ENCODE results near the gene CNTN4.

The CNTN4 gene

GRCh38 chr3:2148561-2149340 lies 50.1 kb downstream of the CNTN4 start:
- Histone ChIP-seq H3K27ac (ENCODE audit: low read length) (no peak overlapping the region), H3K27me3 (ENCODE audit: low read depth, low read length) (no peaks in the 10 kb centered on the region), H3K4me1 (ENCODE audit: low read length) (peaks cover 3% of the 10 kb centered on the region; the same call in 1 of the 2 replicates), H3K4me3 (ENCODE audit: low read length) (no peak overlapping the region), H4K20me1 (ENCODE audit: insufficient read depth, low read length) (no peaks in the 10 kb centered on the region), H3K4me2 (ENCODE audit: low read length) (no peak overlapping the region), H3K79me2 (ENCODE audit: low read length) (no peaks in the 10 kb centered on the region), H2AFZ (ENCODE audit: low read depth, low read length) (no peak overlapping the region), H3K9ac (ENCODE audit: low read length) (no peak overlapping the region), H3K9me3 (ENCODE audit: insufficient read depth, low read length) (no peaks in the 10 kb centered on the region), H3K36me3 (replicated peaks; ENCODE audit: low read depth, low read length) (no peaks in the 10 kb centered on the region)
- no peak for TF ChIP-seq CTCF (IDR thresholded peaks at IDR 0.05; ENCODE audit: low read depth, low read length)
- TF ChIP-seq EZH2phosphoT487 (IDR thresholded peaks at IDR 0.05; ENCODE audit: low read depth), result no peak

DNA sequence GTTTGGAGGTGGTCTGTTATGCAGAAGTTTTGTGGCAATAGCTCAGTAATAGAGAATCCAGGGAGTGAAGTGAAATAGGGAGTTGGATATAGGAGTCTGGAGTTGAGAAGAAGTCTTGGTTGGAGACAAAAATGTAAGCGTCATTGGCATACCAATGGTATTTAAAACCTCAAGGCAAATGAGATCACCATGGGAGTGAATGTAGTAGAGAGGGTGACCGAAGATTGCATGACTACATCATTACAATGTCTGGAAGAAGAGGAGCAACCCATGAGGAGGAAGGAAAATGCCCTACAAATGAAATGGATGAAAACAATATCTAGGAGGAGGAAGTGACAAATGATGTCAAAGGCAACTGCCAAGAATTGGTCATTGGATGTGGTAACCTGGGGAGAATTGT lies 54.4 kb downstream of the CNTN4 start:
- H3K4me2 ChIP-seq (ENCODE audit: low read length), result no peak overlapping the region
- no peak overlapping the region for H3K27ac ChIP-seq (ENCODE audit: low read length)
- peaks cover 31% of the 10 kb centered on the region for H3K4me1 ChIP-seq (ENCODE audit: low read length)
- no peak overlapping the region for H2AFZ ChIP-seq (ENCODE audit: low read depth, low read length)
- no peaks in the 10 kb centered on the region for H4K20me1 ChIP-seq (ENCODE audit: insufficient read depth, low read length)
- no peak overlapping the region for H3K4me3 ChIP-seq (ENCODE audit: low read length)
- H3K36me3 ChIP-seq (replicated peaks; ENCODE audit: low read depth, low read length), result no peaks in the 10 kb centered on the region
- H3K27me3 ChIP-seq (ENCODE audit: low read depth, low read length), result no peaks in the 10 kb centered on the region
- no peaks in the 10 kb centered on the region for H3K79me2 ChIP-seq (ENCODE audit: low read length)
- TF ChIP-seq EZH2phosphoT487 (IDR thresholded peaks at IDR 0.05; ENCODE audit: low read depth) (no peak), CTCF (IDR thresholded peaks at IDR 0.05; ENCODE audit: low read depth, low read length) (no peak)
- no peak overlapping the region for H3K9ac ChIP-seq (ENCODE audit: low read length)
- no peaks in the 10 kb centered on the region for H3K9me3 ChIP-seq (ENCODE audit: insufficient read depth, low read length)

DNA sequence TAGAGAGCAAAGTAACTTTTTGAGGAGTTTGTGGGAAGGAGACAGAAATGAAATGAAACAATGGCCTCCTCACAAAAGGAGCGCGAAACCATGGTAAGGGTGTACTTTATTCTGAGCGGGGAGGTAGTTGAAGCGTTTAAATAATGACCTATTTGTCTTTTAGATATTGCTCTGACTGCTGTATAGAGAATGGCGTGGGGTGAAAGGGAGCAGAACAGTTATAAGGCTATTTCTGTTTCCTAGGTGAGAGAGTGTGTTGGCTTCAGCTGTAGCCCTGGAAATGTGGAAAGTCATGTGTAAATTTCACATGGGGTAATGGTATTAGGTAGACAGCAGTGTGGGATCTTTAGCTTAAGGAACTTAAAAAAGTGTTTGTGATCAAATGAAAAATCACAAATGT lies 54.9 kb downstream of the CNTN4 start:
- TF ChIP-seq EZH2phosphoT487 (IDR thresholded peaks at IDR 0.05; ENCODE audit: low read depth) (no peak), CTCF (IDR thresholded peaks at IDR 0.05; ENCODE audit: low read depth, low read length) (no peak)
- Histone ChIP-seq H3K27ac (ENCODE audit: low read length) (no peak overlapping the region), H2AFZ (ENCODE audit: low read depth, low read length) (no peak overlapping the region), H3K4me3 (ENCODE audit: low read length) (no peak overlapping the region), H3K79me2 (ENCODE audit: low read length) (no peaks in the 10 kb centered on the region), H4K20me1 (ENCODE audit: insufficient read depth, low read length) (no peaks in the 10 kb centered on the region), H3K27me3 (ENCODE audit: low read depth, low read length) (no peaks in the 10 kb centered on the region), H3K9me3 (ENCODE audit: insufficient read depth, low read length) (no peaks in the 10 kb centered on the region), H3K4me1 (ENCODE audit: low read length) (peaks cover 36% of the 10 kb centered on the region), H3K4me2 (ENCODE audit: low read length) (no peak overlapping the region), H3K36me3 (replicated peaks; ENCODE audit: low read depth, low read length) (no peaks in the 10 kb centered on the region), H3K9ac (ENCODE audit: low read length) (no peak overlapping the region)

- H4K20me1 ChIP-seq (ENCODE audit: insufficient read depth, low read length), result no peaks in the 10 kb centered on the region
- H3K4me3 ChIP-seq (ENCODE audit: low read length), result no peak overlapping the region
- no peaks in the 10 kb centered on the region for H3K36me3 ChIP-seq (replicated peaks; ENCODE audit: low read depth, low read length)
- no peaks in the 10 kb centered on the region for H3K9me3 ChIP-seq (ENCODE audit: insufficient read depth, low read length)
- H3K79me2 ChIP-seq (ENCODE audit: low read length), result no peaks in the 10 kb centered on the region
- no peak overlapping the region for H3K4me2 ChIP-seq (ENCODE audit: low read length)
- peaks cover 41% of the 10 kb centered on the region for H3K4me1 ChIP-seq (ENCODE audit: low read length)
- TF ChIP-seq CTCF (IDR thresholded peaks at IDR 0.05; ENCODE audit: low read depth, low read length) (no peak), EZH2phosphoT487 (IDR thresholded peaks at IDR 0.05; ENCODE audit: low read depth) (no peak)
- no peaks in the 10 kb centered on the region for H3K27me3 ChIP-seq (ENCODE audit: low read depth, low read length)
- H3K27ac ChIP-seq (ENCODE audit: low read length), result no peak overlapping the region
- no peak overlapping the region for H3K9ac ChIP-seq (ENCODE audit: low read length)
- H2AFZ ChIP-seq (ENCODE audit: low read depth, low read length), result no peak overlapping the region
Measured at GRCh38 chr3:2154621-2155020, 56.0 kb downstream of the CNTN4 start.

Data from OCI-LY3 (cell line).